ENCODE data around the gene ENPP7.

- no peak for TF ChIP-seq EZH2 (IDR thresholded peaks at IDR 0.05; ENCODE audit: insufficient read depth, poor library complexity, severe bottlenecking)
- no peak for TF ChIP-seq EZH2phosphoT487 (IDR thresholded peaks at IDR 0.05; ENCODE audit: insufficient read depth, low read depth)
Measured at GRCh38 chr17:79722787-79723186, 8.0 kb upstream of the ENPP7 start.
